Ovary (tissue), 9 donors: ENCODE measurements around the gene BLTP2. TPM values are rescaled to one million over a fixed set of nuclear protein-coding genes. Genes with fewer than 3 reads are reported as not detected.

ENCODE experiments used
- DNase-seq, 5 donors: peaks; one replicate each; pipeline ENCODE4 v3.0.0-alpha.2; 2019 to 2020
- H3K27ac ChIP-seq, 2 donors: fragments of 200-600 bp; one replicate each; pipeline versions ENCODE4 v1.5.1 to v1.8.0; 2019 to 2022
- H3K27me3 ChIP-seq: fragments of 200-600 bp; one replicate; pipeline ENCODE4 v1.8.0; 2022
- H3K36me3 ChIP-seq: fragments of 200-600 bp; sonication (generic); one replicate; pipeline ENCODE4 v1.5.1; 2019
- H3K4me1 ChIP-seq: one replicate; pipeline ENCODE4 v1.8.1; 2013; ENCODE audit warnings: mild to moderate bottlenecking, moderate library complexity; ENCODE audit not compliant: insufficient read depth
- H3K4me3 ChIP-seq: fragments of 200-600 bp; sonication (generic); one replicate; pipeline ENCODE4 v1.5.1; 2017
- H3K9me3 ChIP-seq, 2 donors: fragments of 200-600 bp in 1 of 2; sonication (generic) in 1 of 2; one replicate each; pipeline versions ENCODE4 v1.5.1 to v1.8.1; 2013 to 2019; ENCODE audit warnings: mild to moderate bottlenecking in 1 of 2, moderate library complexity in 1 of 2
- CTCF ChIP-seq, 3 donors: fragments of 450-650 bp in 2 of 3; fragments of 200-600 bp in 1 of 3; IDR thresholded peaks; one replicate each; pipeline versions ENCODE4 v1.5.1 to v1.8.0; 2016 to 2022; ENCODE audit warnings: antibody characterized with exemption in 3 of 3, mild to moderate bottlenecking in 1 of 3
- EP300 ChIP-seq: sonication (generic); formaldehyde crosslinking; IDR thresholded peaks from one replicate; pipeline ENCODE4 v1.6.1; 2017; ENCODE audit warnings: antibody characterized with exemption
- POLR2A ChIP-seq: fragments of 450-650 bp; IDR thresholded peaks from one replicate; pipeline ENCODE4 v1.6.1; 2017; ENCODE audit warnings: antibody characterized with exemption, mild to moderate bottlenecking, moderate library complexity
- WGBS, 3 donors: extraction: QIAGEN DNeasy Blood & Tissue Kit in 1 of 3; methylation state at CpG; one replicate each; pipeline versions ENCODE4 v1.1.5 to v1.1.7; 2013 to 2017; 5-methylcytosine and 5-hydroxymethylcytosine counted together
- intact Hi-C, 4 donors: fragments of 100-400 bp; cut with DNase I; formaldehyde crosslinking; loops; one replicate each; pipeline versions ENCODE4 v1.11.0 to v1.15.1; 2022 to 2023
- polyA plus RNA-seq, 2 donors: library from polyadenylated mRNA; stranded (reverse); fragments of 200-250 nt in 1 of 2; fragments of 350-450 nt in 1 of 2; fragmentation: Illumina TruSeq in 1 of 2; extraction: RNeasy Lipid Tissue Mini Kit (QIAGEN cat#74804) in 1 of 2; gene quantifications; one replicate each; pipeline ENCODE4 v1.2.3, GENCODE V29; 2013 to 2014
- total RNA-seq, 7 donors: library from RNA; depleted of rRNA in 2 of 7; stranded (reverse); fragments of >200 nt in 2 of 7; fragmentation: NEBNext Ultra II Directional in 3 of 7; extraction: Animal tissue kit (Norgen Biotek cat#: 25700) in 3 of 7; gene quantifications; one replicate each; pipeline versions ENCODE4 v1.1.0 to v1.2.4, GENCODE V29; 2016 to 2023
- donor health status: DM: no; HTN: no; CAD: no; lungs with moderate emphysema.
- donor health status: DM: no; HTN: no; CAD: no.
- donor health status: Bipolar disorder and iron deficiency.
- donor health status: DM: yes; HTN: yes; CAD: no.
- donor health status: DM: no; HTN: no; CAD: no.
- donor health status: DM: yes; HTN: yes; CAD: no.

BLTP2 gene
- total and polyA plus RNA-seq, 9 donors, result 24.9 to 148 (median 93.2) TPM

GRCh38 chr17:28655160-28655559 is 10.2 kb upstream of the BLTP2 start:
- Histone ChIP-seq H3K27me3 (no peaks in the 10 kb centered on the region), H3K9me3 (no peaks in the 10 kb centered on the region), H3K4me1 (no peaks in the 10 kb centered on the region), H3K27ac (no peak overlapping the region), H3K4me3 (no peak overlapping the region), H3K36me3 (no peaks in the 10 kb centered on the region)
- intact Hi-C loops, result loop anchor here in 1 of 4 donors (10.0 kb wide), 1 partner anchor 50 kb away; no protein-coding TSS in a partner anchor
- no peak for TF ChIP-seq CTCF (IDR thresholded peaks at IDR 0.05)
- TF ChIP-seq POLR2A, result no peak
- TF ChIP-seq EP300, result no peak
- no peak for DNase-seq
- 91 to 96% (median 95%) methylated on average over 5 of the region's 5 CpGs for WGBS, 3 donors

- Histone ChIP-seq H3K27me3 (no peaks in the 10 kb centered on the region), H3K9me3 (no peaks in the 10 kb centered on the region), H3K27ac (no peak overlapping the region), H3K4me1 (peaks cover 1% of the 10 kb centered on the region), H3K4me3 (no peak overlapping the region), H3K36me3 (no peaks in the 10 kb centered on the region)
- intact Hi-C loops, result no loop called here
- 53 to 79% (median 55%) methylated on average over 2 of the region's 2 CpGs for WGBS, 3 donors
- TF ChIP-seq CTCF (IDR thresholded peaks at IDR 0.05), result no peak
- no peak for TF ChIP-seq POLR2A
- TF ChIP-seq EP300, result no peak
- no peak for DNase-seq
These were observed 3.7 kb upstream of the BLTP2 start for GRCh38 chr17:28648698-28649097.

GRCh38 chr17:28646039-28646754 is 1.2 kb upstream of the BLTP2 start:
- intact Hi-C loops, result no loop called here
- peak; percentile 58 to 72 (median 64) for DNase-seq
- no peaks in the 10 kb centered on the region for H3K36me3 ChIP-seq
- H3K4me3 ChIP-seq, result no peak overlapping the region
- H3K9me3 ChIP-seq, result no peaks in the 10 kb centered on the region
- 22 to 48% (median 31%) methylated on average over 12 of the region's 12 CpGs for WGBS, 3 donors
- H3K27ac ChIP-seq, result peak overlapping the region; percentile 45 to 95
- TF ChIP-seq CTCF (IDR thresholded peaks at IDR 0.05) (no peak), POLR2A (peak; percentile 41)
- no peaks in the 10 kb centered on the region for H3K27me3 ChIP-seq
- H3K4me1 ChIP-seq, result peaks cover 1% of the 10 kb centered on the region

- intact Hi-C loops, result no loop called here
- DNase-seq, result no peak
- TF ChIP-seq CTCF (IDR thresholded peaks at IDR 0.05), result peak in 1 of 3 donors; percentile 10
- TF ChIP-seq POLR2A, result no peak
- no peak for TF ChIP-seq EP300
- Histone ChIP-seq H3K27me3 (no peaks in the 10 kb centered on the region), H3K27ac (peak overlapping the region; percentile 45 to 95), H3K4me3 (peak overlapping the region; percentile 92), H3K9me3 (no peaks in the 10 kb centered on the region), H3K36me3 (no peaks in the 10 kb centered on the region), H3K4me1 (peaks cover 1% of the 10 kb centered on the region)
- 12 to 14% (median 13%) methylated on average over 8 of the region's 8 CpGs for WGBS, 3 donors
These were observed 600 bp upstream of the BLTP2 start for GRCh38 chr17:28645576-28645939.
